ENCODE data around the gene MYCBP.

MYCBP gene

GRCh38 chr1:38832370-38832734, 40.8 kb downstream of the MYCBP start:
- TF ChIP-seq GLIS3 (CRISPR knock-in tag; IDR thresholded peaks at IDR 0.05) (no peak), POU6F1 (CRISPR knock-in tag; IDR thresholded peaks at IDR 0.05; ENCODE audit: borderline replicate concordance, low read depth) (no peak)
- ATAC-seq = no peak

- no peak for ATAC-seq
- TF ChIP-seq POU6F1 (CRISPR knock-in tag; IDR thresholded peaks at IDR 0.05; ENCODE audit: borderline replicate concordance, low read depth) = no peak
- TF ChIP-seq OSR1 (CRISPR knock-in tag; IDR thresholded peaks at IDR 0.05) = no peak
- no peak for TF ChIP-seq ZFP30 (CRISPR knock-in tag; IDR thresholded peaks at IDR 0.05)
- no peak for TF ChIP-seq TOX (CRISPR knock-in tag; IDR thresholded peaks at IDR 0.05; ENCODE audit: borderline replicate concordance)
- no peak for TF ChIP-seq ZC3H10 (CRISPR knock-in tag; IDR thresholded peaks at IDR 0.05)
- no peak for TF ChIP-seq ESRRG (CRISPR knock-in tag; IDR thresholded peaks at IDR 0.05)
- TF ChIP-seq SNAI2 (CRISPR knock-in tag; IDR thresholded peaks at IDR 0.05) = no peak
- TF ChIP-seq CREB5 (CRISPR knock-in tag; IDR thresholded peaks at IDR 0.05; ENCODE audit: low read depth) = no peak
- TF ChIP-seq CSDC2 (CRISPR knock-in tag; IDR thresholded peaks at IDR 0.05) = no peak
- TF ChIP-seq ARNTL (CRISPR knock-in tag; IDR thresholded peaks at IDR 0.05; ENCODE audit: borderline replicate concordance, low read depth) = no peak
- no peak for TF ChIP-seq ZNF70 (CRISPR knock-in tag; IDR thresholded peaks at IDR 0.05)
- no peak for TF ChIP-seq ZNF8 (CRISPR knock-in tag; IDR thresholded peaks at IDR 0.05)
- TF ChIP-seq TSHZ2 (CRISPR knock-in tag; IDR thresholded peaks at IDR 0.05) = no peak
Observed at GRCh38 chr1:38831731-38832369, 41.3 kb downstream of the MYCBP start.

- no peak for TF ChIP-seq PATZ1 (CRISPR knock-in tag; IDR thresholded peaks at IDR 0.05; ENCODE audit: borderline replicate concordance)
- TF ChIP-seq GLIS3 (CRISPR knock-in tag; IDR thresholded peaks at IDR 0.05) = no peak
- TF ChIP-seq BACH2 (CRISPR knock-in tag; IDR thresholded peaks at IDR 0.05; ENCODE audit: borderline replicate concordance) = no peak
- no peak for TF ChIP-seq ZC3H10 (CRISPR knock-in tag; IDR thresholded peaks at IDR 0.05)
- no peak for TF ChIP-seq OSR1 (CRISPR knock-in tag; IDR thresholded peaks at IDR 0.05)
- no peak for TF ChIP-seq RARB (CRISPR knock-in tag; IDR thresholded peaks at IDR 0.05)
- no peak for TF ChIP-seq ZNF565 (CRISPR knock-in tag; conservative IDR thresholded peaks at IDR 0.05; ENCODE audit: low read depth)
- no peak for TF ChIP-seq TOX (CRISPR knock-in tag; IDR thresholded peaks at IDR 0.05; ENCODE audit: borderline replicate concordance)
- ATAC-seq = no peak
Observed at GRCh38 chr1:38829368-38829767, 43.8 kb downstream of the MYCBP start.

- ATAC-seq = no peak
- TF ChIP-seq PATZ1 (CRISPR knock-in tag; IDR thresholded peaks at IDR 0.05; ENCODE audit: borderline replicate concordance) (no peak), ZNF70 (CRISPR knock-in tag; IDR thresholded peaks at IDR 0.05) (no peak), ISL1 (CRISPR knock-in tag; IDR thresholded peaks at IDR 0.05) (no peak), ZNF565 (CRISPR knock-in tag; conservative IDR thresholded peaks at IDR 0.05; ENCODE audit: low read depth) (no peak), CREB5 (CRISPR knock-in tag; IDR thresholded peaks at IDR 0.05; ENCODE audit: low read depth) (no peak), TSHZ2 (CRISPR knock-in tag; IDR thresholded peaks at IDR 0.05) (no peak), CSDC2 (CRISPR knock-in tag; IDR thresholded peaks at IDR 0.05) (no peak)
Observed at GRCh38 chr1:38827318-38827717, 45.8 kb downstream of the MYCBP start.
